PC-9 (cell line): ENCODE data around the gene TMEM44. TPM values are rescaled to one million over a fixed set of nuclear protein-coding genes. Genes with fewer than 3 reads are reported as not detected.

Source experiments
- BruUV-seq: library from RNA; stranded (reverse); fragments of 400-500 nt; replicated peaks from 2 replicates; lab custom pipeline; 2021; lab: Mats Ljungman, UMichigan
- CTCF ChIA-PET: fragments of 300-600 bp; sonication (Branson Sonifier 250); formaldehyde crosslinking; loops from one replicate; lab custom pipeline; 2022; ENCODE audit warnings: antibody characterized with exemption; lab: Charles Lee
- POLR2A ChIA-PET: fragments of 300-600 bp; sonication (Branson Sonifier 250); formaldehyde crosslinking; loops from one replicate; lab custom pipeline; 2022; ENCODE audit warnings: antibody characterized with exemption; ENCODE audit not compliant: unreplicated experiment; lab: Charles Lee
- DNase-seq, 2 experiments: peaks; one replicate each; pipeline versions ENCODE4 v3.0.0 to v3.0.0-alpha.2; 2015 to 2022; ENCODE audit warnings: mixed read lengths in 1 of 2
- H2AFZ ChIP-seq: fragments of 200-600 bp; sonication (generic); 2 replicates; pipeline ENCODE4 v1.8.1; 2017; ENCODE audit warnings: antibody characterized with exemption
- H3F3A ChIP-seq: fragments of 200-600 bp; sonication (generic); 2 replicates; pipeline ENCODE4 v1.8.1; 2017; ENCODE audit warnings: antibody characterized with exemption, mild to moderate bottlenecking, low read depth; ENCODE audit not compliant: insufficient read depth
- H3K27ac ChIP-seq: fragments of 200-600 bp; sonication (generic); 2 replicates; pipeline ENCODE4 v1.6.1; 2016; ENCODE audit warnings: mixed run types
- H3K27me3 ChIP-seq: fragments of 200-600 bp; sonication (generic); 2 replicates; pipeline ENCODE4 v1.6.1; 2016; ENCODE audit warnings: low read depth, mixed run types; ENCODE audit not compliant: insufficient read depth
- H3K36me3 ChIP-seq: fragments of 200-600 bp; sonication (generic); 2 replicates; pipeline ENCODE4 v1.6.1; 2016; ENCODE audit warnings: low read depth, mixed run types
- H3K4me1 ChIP-seq: fragments of 200-600 bp; sonication (generic); replicated peaks from 2 replicates; pipeline ENCODE4 v1.6.1; 2016; ENCODE audit warnings: mixed run types; ENCODE audit not compliant: insufficient read depth
- H3K4me2 ChIP-seq: fragments of 200-600 bp; sonication (generic); 2 replicates; pipeline ENCODE4 v1.6.1; 2017; ENCODE audit warnings: mixed run types
- H3K4me3 ChIP-seq: fragments of 200-600 bp; sonication (generic); 2 replicates; pipeline ENCODE4 v1.6.1; 2016; ENCODE audit warnings: mixed run types
- H3K79me2 ChIP-seq: fragments of 200-600 bp; sonication (generic); 2 replicates; pipeline ENCODE4 v1.6.1; 2017; ENCODE audit warnings: low read depth, mixed run types
- H3K9me2 ChIP-seq: fragments of 200-600 bp; sonication (generic); 2 replicates; pipeline ENCODE4 v1.8.1; 2017; ENCODE audit warnings: mild to moderate bottlenecking; ENCODE audit not compliant: insufficient read depth
- H3K9me3 ChIP-seq: fragments of 200-600 bp; sonication (generic); 2 replicates; pipeline ENCODE4 v1.8.1; 2016; ENCODE audit warnings: low read depth; ENCODE audit not compliant: insufficient read depth
- H4K20me1 ChIP-seq: fragments of 200-600 bp; sonication (generic); 2 replicates; pipeline ENCODE4 v1.8.1; 2017; ENCODE audit not compliant: insufficient read depth
- CTCF ChIP-seq: fragments of 200-600 bp; sonication (generic); conservative IDR thresholded peaks from 2 replicates; pipeline ENCODE4 v1.6.1; 2017; ENCODE audit warnings: mixed run types, antibody characterized with exemption, mild to moderate bottlenecking, moderate library complexity
- EZH2 ChIP-seq: fragments of 200-600 bp; sonication (generic); IDR thresholded peaks from 2 replicates; pipeline ENCODE4 v1.8.0; 2017; ENCODE audit warnings: antibody characterized with exemption, low read depth
- intact Hi-C: fragments of 100-400 bp; cut with micrococcal nuclease; formaldehyde crosslinking; loops from one replicate; pipeline ENCODE4 v1.10.0; 2022; ENCODE audit not compliant: unreplicated experiment
- total RNA-seq: library from RNA; stranded (reverse); gene quantifications from 2 replicates; pipeline ENCODE4 v1.2.3, GENCODE V29; 2021

Gene TMEM44
- total RNA-seq, 1 experiment from 2014 or later = 37.5 TPM

- H2AFZ ChIP-seq = no peak overlapping the region
- no peaks in the 10 kb centered on the region for H3K9me3 ChIP-seq
- peaks cover 6% of the 10 kb centered on the region; the same call in 1 of the 2 replicates for H3K4me1 ChIP-seq
- H3F3A ChIP-seq = no peaks in the 10 kb centered on the region
- no peaks in the 10 kb centered on the region for H3K27me3 ChIP-seq
- peaks cover 13% of the 10 kb centered on the region for H3K79me2 ChIP-seq
- H3K4me3 ChIP-seq = no peak overlapping the region
- ChIA-PET POLR2A (interaction anchor here (0.7 kb wide), 1 partner anchor 33 kb away, joined by 3 read pairs; no protein-coding TSS in a partner anchor), CTCF (interaction anchor here (1.0 kb wide), 1 partner anchor 596 kb away, joined by 3 read pairs; the partner anchor contains the start of gene XXYLT1)
- BruUV-seq = no TSS peak
- H3K36me3 ChIP-seq = no peaks in the 10 kb centered on the region
- no peak for DNase-seq
- no peak for TF ChIP-seq CTCF
- H3K4me2 ChIP-seq = no peak overlapping the region
- intact Hi-C loops = no loop called here
- no peak overlapping the region for H3K27ac ChIP-seq
- no peaks in the 10 kb centered on the region for H3K9me2 ChIP-seq
- peaks cover 6% of the 10 kb centered on the region; the same call in 1 of the 2 replicates for H4K20me1 ChIP-seq
These were observed 42.5 kb upstream of the TMEM44 start for GRCh38 chr3:194675680-194676079.

GRCh38 chr3:194675081-194675640 is 41.9 kb upstream of the TMEM44 start:
- no TSS peak for BruUV-seq
- no peak overlapping the region for H3K4me3 ChIP-seq
- H3K27me3 ChIP-seq = no peaks in the 10 kb centered on the region
- TF ChIP-seq CTCF (no peak), EZH2 (no peak)
- no peaks in the 10 kb centered on the region for H3K9me3 ChIP-seq
- H3K4me1 ChIP-seq = peaks cover 11% of the 10 kb centered on the region; the same call in 1 of the 2 replicates
- H4K20me1 ChIP-seq = peaks cover 11% of the 10 kb centered on the region; the same call in 1 of the 2 replicates
- no peak overlapping the region for H3K4me2 ChIP-seq
- peaks cover 18% of the 10 kb centered on the region for H3K79me2 ChIP-seq
- POLR2A ChIA-PET = interaction anchor here (0.7 kb wide), 1 partner anchor 33 kb away, joined by 3 read pairs; no protein-coding TSS in a partner anchor
- no peaks in the 10 kb centered on the region for H3F3A ChIP-seq
- H2AFZ ChIP-seq = no peak overlapping the region
- no peaks in the 10 kb centered on the region for H3K9me2 ChIP-seq
- CTCF ChIA-PET = interaction anchor here (0.6 to 1.0 kb wide), 2 partner anchors 81 to 596 kb away, joined by 3 read pairs; partner anchors contain the start of gene XXYLT1
- no peak for DNase-seq
- no peak overlapping the region for H3K27ac ChIP-seq
- intact Hi-C loops = no loop called here
- no peaks in the 10 kb centered on the region for H3K36me3 ChIP-seq

GRCh38 chr3:194673761-194674160 is 40.5 kb upstream of the TMEM44 start:
- CTCF ChIA-PET = no interaction called here
- no peaks in the 10 kb centered on the region for H3F3A ChIP-seq
- H3K9me2 ChIP-seq = no peaks in the 10 kb centered on the region
- intact Hi-C loops = loop anchor here (5.0 kb wide), 2 partner anchors 341 to 514 kb away; no protein-coding TSS in a partner anchor
- no TSS peak for BruUV-seq
- H3K27me3 ChIP-seq = no peaks in the 10 kb centered on the region
- POLR2A ChIA-PET = interaction anchor here (1.0 kb wide), 1 partner anchor 42 kb away, joined by 3 read pairs; no protein-coding TSS in a partner anchor
- no peak overlapping the region for H3K27ac ChIP-seq
- H4K20me1 ChIP-seq = peaks cover 15% of the 10 kb centered on the region
- H3K9me3 ChIP-seq = no peaks in the 10 kb centered on the region
- H3K4me3 ChIP-seq = no peak overlapping the region
- H3K79me2 ChIP-seq = peaks cover 26% of the 10 kb centered on the region
- no peak for DNase-seq
- H2AFZ ChIP-seq = no peak overlapping the region
- TF ChIP-seq EZH2 = no peak
- TF ChIP-seq CTCF = no peak
- peaks cover 13% of the 10 kb centered on the region; the same call in 1 of the 2 replicates for H3K4me1 ChIP-seq
- no peaks in the 10 kb centered on the region for H3K36me3 ChIP-seq
- no peak overlapping the region for H3K4me2 ChIP-seq
